Panc1 (cell line): Measurements from ENCODE around the gene SETD7. TPM values are rescaled to one million over a fixed set of nuclear protein-coding genes. Genes with fewer than 3 reads are reported as not detected.

Experiments used
- ATAC-seq: fragments of 200-7000 bp; cut with Tn5 transposase; 2 replicates; pipeline ENCODE4 v1.9.1; 2020; ENCODE audit warnings: mild to moderate bottlenecking, moderate library complexity
- BruUV-seq: library from RNA; stranded (reverse); fragments of 400-500 nt; replicated peaks from 2 replicates; lab custom pipeline; 2021; lab: Mats Ljungman, UMichigan
- CTCF ChIA-PET: fragments of 300-600 bp; sonication (Branson Sonifier 250); formaldehyde crosslinking; loops from one replicate; lab custom pipeline; 2022; ENCODE audit warnings: antibody characterized with exemption; lab: Charles Lee
- POLR2A ChIA-PET: fragments of 300-600 bp; sonication (Branson Sonifier 250); formaldehyde crosslinking; loops from one replicate; lab custom pipeline; 2022; ENCODE audit warnings: antibody characterized with exemption; lab: Charles Lee
- DNase-seq: peaks from one replicate; pipeline ENCODE4 v3.0.0-alpha.2; 2010; ENCODE audit warnings: low read depth, low spot score
- H3K27ac ChIP-seq: 2 replicates; pipeline ENCODE4 v1.5.1; 2011; ENCODE audit warnings: mild to moderate bottlenecking, low read length, inconsistent platforms
- H3K27me3 ChIP-seq: fragments of 200-500 bp; sonication (Bioruptor generic); 2 replicates; pipeline ENCODE4 v1.6.0; 2014; ENCODE audit warnings: low read length, inconsistent platforms; ENCODE audit not compliant: control insufficient read depth, insufficient read depth
- H3K36me3 ChIP-seq: fragments of 200-500 bp; sonication (Bioruptor generic); 2 replicates; pipeline ENCODE4 v1.5.1; 2014; ENCODE audit warnings: inconsistent platforms, mild to moderate bottlenecking, low read length, moderate library complexity; ENCODE audit not compliant: control insufficient read depth, insufficient read depth
- H3K4me1 ChIP-seq: 2 replicates; pipeline ENCODE4 v1.5.1; 2011; ENCODE audit warnings: inconsistent platforms, mild to moderate bottlenecking, low read length, moderate library complexity; ENCODE audit not compliant: control insufficient read depth, insufficient read depth
- H3K4me3 ChIP-seq, 2 experiments: 2 replicates each; pipeline ENCODE4 v1.5.1; 2011 to 2012; ENCODE audit warnings: low read depth in 2 of 2, low read length in 2 of 2, mild to moderate bottlenecking in 2 of 2, inconsistent platforms in 1 of 2, moderate library complexity in 1 of 2
- H3K9me3 ChIP-seq: fragments of 200-500 bp; sonication (Bioruptor generic); 2 replicates; pipeline ENCODE4 v1.5.1; 2014; ENCODE audit warnings: low read depth, mild to moderate bottlenecking, inconsistent platforms, low read length, moderate library complexity; ENCODE audit not compliant: control insufficient read depth, insufficient read depth
- CTCF ChIP-seq: fragments of 450-650 bp; IDR thresholded peaks from 2 replicates; pipeline ENCODE4 v1.5.1; 2017; ENCODE audit warnings: mild to moderate bottlenecking
- POLR2AphosphoS5 ChIP-seq: IDR thresholded peaks from 2 replicates; pipeline ENCODE4 v1.6.1; 2012; ENCODE audit warnings: mild to moderate bottlenecking, low read depth, low read length, moderate library complexity
- SIN3A ChIP-seq: IDR thresholded peaks from 2 replicates; pipeline ENCODE4 v1.6.1; 2012; ENCODE audit warnings: low read depth, mild to moderate bottlenecking, low read length, moderate library complexity, borderline replicate concordance; ENCODE audit not compliant: insufficient read depth
- TCF7L2 ChIP-seq: IDR thresholded peaks from 2 replicates; pipeline ENCODE4 v1.6.1; 2011; ENCODE audit warnings: mild to moderate bottlenecking, low read depth, low read length, inconsistent platforms
- in situ Hi-C: cut with HindIII; loops from 2 replicates; pipeline ENCODE4 v1.10.0; 2016; ENCODE audit warnings: low sequenced_read_pairs, low pct_unique_long_range_greater_than_20kb
- intact Hi-C: fragments of 100-400 bp; cut with micrococcal nuclease; formaldehyde crosslinking; loops from one replicate; pipeline ENCODE4 v1.10.0; 2022; ENCODE audit not compliant: unreplicated experiment
- total RNA-seq: library from RNA; stranded (reverse); gene quantifications from one replicate; pipeline ENCODE4 v1.2.1, GENCODE V29; 2021; ENCODE audit not compliant: unreplicated experiment
- TF ChIP-seq, protein P1 (sequence below), 2 experiments: IDR thresholded peaks; 2 replicates each; pipeline ENCODE4 v1.6.1; 2011 to 2012; ENCODE audit warnings: low read depth in 2 of 2, control low read depth in 1 of 2, low read length in 1 of 2, mild to moderate bottlenecking in 1 of 2, moderate library complexity in 1 of 2; ENCODE audit not compliant: insufficient read depth in 1 of 2

SETD7 gene
- total RNA-seq, 1 experiment from 2014 or later: 24.8 TPM

GRCh38 chr4:139575072-139575471, 19.1 kb upstream of the SETD7 start:
- in situ Hi-C loops (no loop called here), intact Hi-C loops (no loop called here)
- Histone ChIP-seq H3K36me3 (no peaks in the 10 kb centered on the region), H3K27me3 (no peaks in the 10 kb centered on the region), H3K4me3 (no peak overlapping the region), H3K9me3 (no peaks in the 10 kb centered on the region), H3K27ac (no peak overlapping the region), H3K4me1 (no peaks in the 10 kb centered on the region)
- ATAC-seq: no peak
- ChIA-PET POLR2A (no interaction called here), CTCF (interaction anchor here (0.6 kb wide), 1 partner anchor 99 kb away, joined by 3 read pairs; no protein-coding TSS in a partner anchor)
- no peak for TF ChIP-seq TCF7L2
- no peak for TF ChIP-seq CTCF
- no peak for DNase-seq
- BruUV-seq: no TSS peak

DNA sequence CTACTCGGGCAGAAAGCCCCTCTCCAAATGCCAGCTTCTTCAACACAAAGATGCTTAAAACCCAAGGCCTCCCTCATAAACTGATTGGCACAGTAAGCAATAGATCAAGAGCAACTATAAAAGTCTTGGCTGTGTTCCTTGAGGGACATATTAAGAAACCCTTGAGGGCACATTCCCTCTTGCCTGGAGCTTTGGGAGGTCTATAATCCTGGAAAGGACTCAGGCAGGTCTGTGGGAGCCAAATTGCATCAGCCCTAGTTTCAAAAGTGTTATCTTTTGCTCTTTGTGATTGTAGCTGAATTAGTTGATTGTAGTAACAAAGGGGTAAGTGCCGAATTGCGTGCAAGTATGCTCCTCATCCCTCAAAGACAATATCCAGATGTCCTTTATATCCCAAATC, 18.6 kb upstream of the SETD7 start:
- ATAC-seq: no peak
- CTCF ChIA-PET: interaction anchor here (0.6 kb wide), 1 partner anchor 99 kb away, joined by 3 read pairs; no protein-coding TSS in a partner anchor
- H3K27me3 ChIP-seq: no peaks in the 10 kb centered on the region
- no TSS peak for BruUV-seq
- no peaks in the 10 kb centered on the region for H3K4me1 ChIP-seq
- H3K4me3 ChIP-seq: no peak overlapping the region
- TF ChIP-seq SIN3A: no peak
- TF ChIP-seq CTCF: no peak
- TF ChIP-seq TCF7L2: no peak
- TF ChIP-seq POLR2AphosphoS5: no peak
- TF ChIP-seq, protein P1, sequence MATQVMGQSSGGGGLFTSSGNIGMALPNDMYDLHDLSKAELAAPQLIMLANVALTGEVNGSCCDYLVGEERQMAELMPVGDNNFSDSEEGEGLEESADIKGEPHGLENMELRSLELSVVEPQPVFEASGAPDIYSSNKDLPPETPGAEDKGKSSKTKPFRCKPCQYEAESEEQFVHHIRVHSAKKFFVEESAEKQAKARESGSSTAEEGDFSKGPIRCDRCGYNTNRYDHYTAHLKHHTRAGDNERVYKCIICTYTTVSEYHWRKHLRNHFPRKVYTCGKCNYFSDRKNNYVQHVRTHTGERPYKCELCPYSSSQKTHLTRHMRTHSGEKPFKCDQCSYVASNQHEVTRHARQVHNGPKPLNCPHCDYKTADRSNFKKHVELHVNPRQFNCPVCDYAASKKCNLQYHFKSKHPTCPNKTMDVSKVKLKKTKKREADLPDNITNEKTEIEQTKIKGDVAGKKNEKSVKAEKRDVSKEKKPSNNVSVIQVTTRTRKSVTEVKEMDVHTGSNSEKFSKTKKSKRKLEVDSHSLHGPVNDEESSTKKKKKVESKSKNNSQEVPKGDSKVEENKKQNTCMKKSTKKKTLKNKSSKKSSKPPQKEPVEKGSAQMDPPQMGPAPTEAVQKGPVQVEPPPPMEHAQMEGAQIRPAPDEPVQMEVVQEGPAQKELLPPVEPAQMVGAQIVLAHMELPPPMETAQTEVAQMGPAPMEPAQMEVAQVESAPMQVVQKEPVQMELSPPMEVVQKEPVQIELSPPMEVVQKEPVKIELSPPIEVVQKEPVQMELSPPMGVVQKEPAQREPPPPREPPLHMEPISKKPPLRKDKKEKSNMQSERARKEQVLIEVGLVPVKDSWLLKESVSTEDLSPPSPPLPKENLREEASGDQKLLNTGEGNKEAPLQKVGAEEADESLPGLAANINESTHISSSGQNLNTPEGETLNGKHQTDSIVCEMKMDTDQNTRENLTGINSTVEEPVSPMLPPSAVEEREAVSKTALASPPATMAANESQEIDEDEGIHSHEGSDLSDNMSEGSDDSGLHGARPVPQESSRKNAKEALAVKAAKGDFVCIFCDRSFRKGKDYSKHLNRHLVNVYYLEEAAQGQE (IDR thresholded peaks at IDR 0.05; ENCODE audit: insufficient read depth in 1 of 2, low read depth in 2 of 2, low read length in 1 of 2): no peak
- intact Hi-C loops: no loop called here
- DNase-seq: no peak
- in situ Hi-C loops: no loop called here
- no peaks in the 10 kb centered on the region for H3K9me3 ChIP-seq
- POLR2A ChIA-PET: no interaction called here
- H3K27ac ChIP-seq: no peak overlapping the region
- H3K36me3 ChIP-seq: no peaks in the 10 kb centered on the region
